HG03354 (cell line): ENCODE measurements around the gene AUTS2.

Experiments used
- ATAC-seq: cut with Tn5 transposase; IDR thresholded peaks from one replicate; pipeline ENCODE4 v1.9.1; 2021; ENCODE audit warnings: mild to moderate bottlenecking; ENCODE audit not compliant: unreplicated experiment, poor library complexity, severe bottlenecking

Gene AUTS2

DNA sequence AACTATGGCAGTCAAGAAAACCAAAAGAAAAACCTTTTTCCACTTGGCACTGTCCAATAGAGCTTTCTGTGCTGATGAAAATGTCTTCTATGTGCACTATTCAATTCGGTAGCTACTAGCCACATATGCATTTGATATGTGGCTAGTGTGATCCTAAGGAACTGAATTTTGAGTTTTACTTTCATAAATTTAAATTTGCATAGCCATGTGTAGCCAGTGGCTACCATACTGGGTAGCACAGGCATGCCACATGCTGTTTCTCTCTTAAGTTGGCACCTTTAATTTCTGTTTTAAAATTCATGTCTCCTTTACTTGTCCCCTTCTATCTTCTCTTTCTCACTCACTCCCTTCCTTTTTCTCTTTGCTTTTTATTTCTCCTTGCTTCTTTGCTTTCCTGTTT, 455.7 kb downstream of the AUTS2 start:
- ATAC-seq: no peak

DNA sequence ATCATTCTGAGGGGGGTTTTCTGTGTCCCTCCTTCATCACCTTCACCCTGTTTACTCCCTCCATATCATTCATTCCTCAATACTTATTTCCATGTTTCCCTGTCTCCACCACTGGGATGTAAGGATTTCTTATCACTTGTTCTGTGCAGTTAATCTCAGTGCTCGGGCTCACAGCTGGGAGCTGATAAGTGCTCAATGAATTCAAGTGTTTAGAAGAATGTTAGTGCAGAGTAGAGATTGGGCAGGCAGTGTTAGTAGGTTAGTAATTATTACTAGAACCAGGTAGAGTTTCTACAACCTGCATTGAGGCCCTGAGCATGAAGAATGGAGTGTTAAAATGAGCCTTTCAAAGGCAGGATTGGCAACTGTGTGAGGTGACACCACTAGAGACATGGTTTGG, 458.1 kb downstream of the AUTS2 start:
- no peak for ATAC-seq

DNA sequence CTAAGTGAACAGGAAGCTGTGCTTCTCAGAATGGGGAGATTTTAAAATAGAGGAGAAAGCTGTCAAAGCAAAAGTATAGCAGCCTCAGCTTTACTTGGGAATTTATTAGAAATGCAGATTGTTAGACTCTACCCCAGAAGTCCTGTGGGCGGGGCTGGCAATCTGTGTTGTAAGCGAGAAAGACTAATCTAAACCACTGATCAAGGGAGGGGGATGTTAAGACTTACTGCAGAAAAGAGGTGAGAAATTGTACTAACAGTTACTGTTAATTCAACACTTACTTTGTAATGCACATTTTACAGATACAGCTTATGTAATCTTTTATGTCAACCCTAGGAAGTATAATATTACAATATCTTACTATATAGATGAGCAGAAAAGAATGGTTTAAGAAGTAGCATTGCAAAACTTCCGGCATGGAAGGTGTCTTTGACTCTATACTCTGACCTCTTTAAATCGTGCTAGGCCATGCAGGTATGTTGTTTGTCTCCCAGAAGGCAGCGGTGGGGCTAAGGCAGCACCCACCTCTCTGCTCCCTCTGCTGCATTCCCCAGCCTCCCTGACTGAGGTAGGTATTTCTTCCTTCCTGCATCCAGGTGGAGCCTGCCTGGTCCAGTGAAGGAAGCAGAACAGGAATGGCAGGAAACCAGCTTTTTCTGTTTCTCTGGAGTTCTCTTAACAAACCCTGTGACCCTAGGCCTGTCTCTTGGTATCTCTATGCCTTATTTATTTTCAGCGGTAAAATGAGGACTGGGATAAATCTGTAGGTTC, 462.2 kb downstream of the AUTS2 start:
- ATAC-seq: no peak

DNA sequence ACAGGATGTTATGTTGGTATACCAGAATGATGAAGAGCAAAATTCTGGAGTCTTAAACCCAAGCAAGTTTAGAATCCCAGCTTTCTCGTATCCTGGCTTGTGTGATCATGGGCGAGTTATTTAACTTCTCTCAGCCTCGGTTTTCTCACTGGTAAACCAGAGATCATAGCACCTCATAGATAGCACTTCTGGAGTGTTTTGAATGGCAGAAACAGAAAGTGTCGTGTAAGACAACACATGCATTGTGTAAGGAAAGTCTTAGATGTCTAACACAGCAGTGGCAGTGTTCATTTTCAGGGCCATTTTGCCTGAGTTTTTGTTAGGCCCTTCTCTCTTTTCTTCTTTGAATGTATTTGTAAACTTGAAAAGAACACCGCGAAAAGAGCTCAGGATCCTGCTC, 465.1 kb downstream of the AUTS2 start:
- ATAC-seq: no peak

DNA sequence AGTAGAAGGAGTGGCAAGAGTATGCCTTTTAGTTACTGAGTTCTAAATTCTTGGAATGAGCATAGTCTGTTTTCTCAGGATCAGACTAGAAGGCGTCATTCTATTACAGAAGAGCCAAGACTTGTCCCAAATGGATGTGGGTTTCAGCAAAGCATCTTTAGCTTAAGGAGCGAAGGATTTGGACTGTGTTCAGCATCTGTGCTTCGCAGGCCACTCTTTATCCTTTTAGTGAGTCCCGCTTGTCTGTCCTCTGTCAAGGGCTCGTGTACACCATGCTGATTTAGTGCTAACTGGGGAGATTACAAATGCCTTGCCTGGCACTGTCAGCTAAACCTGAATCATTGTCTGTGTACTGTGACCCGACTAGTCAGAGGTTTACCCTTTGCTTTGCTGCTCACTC, 465.7 kb downstream of the AUTS2 start:
- ATAC-seq: no peak

DNA sequence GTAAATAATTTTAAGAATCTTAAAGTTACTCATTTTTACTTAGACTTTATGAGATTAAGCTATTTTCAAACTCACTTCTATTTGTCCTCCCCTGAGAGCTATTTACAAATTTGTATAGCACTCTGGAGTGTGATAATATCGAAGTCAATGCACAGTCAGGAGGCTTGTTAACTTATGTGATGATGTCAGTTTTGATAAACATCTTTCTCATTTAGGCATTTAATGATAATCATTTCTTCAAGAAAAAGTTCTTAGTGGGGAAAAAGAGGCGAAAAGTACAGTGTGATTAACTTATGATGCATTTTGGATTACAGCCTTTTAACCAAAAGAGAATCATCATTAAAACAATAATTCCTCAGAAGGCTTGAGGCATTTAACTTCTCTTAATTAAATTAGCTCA, 468.6 kb downstream of the AUTS2 start:
- ATAC-seq: no peak

DNA sequence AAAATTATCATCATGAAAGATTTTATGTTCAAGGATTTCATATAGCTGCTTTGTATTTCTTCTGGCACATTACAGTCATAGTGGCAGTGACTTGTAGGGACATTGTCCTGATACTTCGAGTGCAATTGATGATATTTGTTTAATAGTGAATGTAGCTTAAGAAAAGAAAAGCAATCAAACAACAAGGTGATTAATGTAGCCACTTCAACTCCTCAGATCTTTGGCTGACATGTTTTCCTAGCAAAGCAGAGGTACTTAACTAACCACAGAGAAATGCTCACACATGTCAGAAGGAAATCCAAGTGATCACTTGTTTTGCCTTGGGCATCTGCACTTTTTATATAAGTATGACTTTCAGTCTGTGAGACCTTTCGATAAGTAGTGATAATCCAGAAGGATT, 470.3 kb downstream of the AUTS2 start:
- ATAC-seq: no peak

DNA sequence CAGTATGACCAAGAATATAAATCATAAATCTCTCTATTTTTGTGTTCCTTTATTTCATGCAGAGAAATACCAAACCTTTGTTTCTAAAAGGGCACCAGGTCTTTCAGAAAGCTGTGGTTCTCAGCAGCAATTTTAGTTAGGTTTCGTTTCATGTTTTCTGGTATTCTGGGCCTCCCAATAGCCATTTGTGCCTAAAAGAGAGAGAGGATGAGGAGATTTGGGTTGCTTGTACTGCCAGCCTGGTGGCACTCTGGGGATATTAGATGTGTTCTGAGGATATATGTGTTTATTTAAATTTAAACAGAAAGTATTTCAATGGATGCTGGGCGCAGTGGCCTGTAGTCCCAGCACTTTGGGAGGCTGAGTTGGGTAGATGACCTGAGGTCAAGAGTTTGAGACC, 471.7 kb downstream of the AUTS2 start:
- no peak for ATAC-seq

DNA sequence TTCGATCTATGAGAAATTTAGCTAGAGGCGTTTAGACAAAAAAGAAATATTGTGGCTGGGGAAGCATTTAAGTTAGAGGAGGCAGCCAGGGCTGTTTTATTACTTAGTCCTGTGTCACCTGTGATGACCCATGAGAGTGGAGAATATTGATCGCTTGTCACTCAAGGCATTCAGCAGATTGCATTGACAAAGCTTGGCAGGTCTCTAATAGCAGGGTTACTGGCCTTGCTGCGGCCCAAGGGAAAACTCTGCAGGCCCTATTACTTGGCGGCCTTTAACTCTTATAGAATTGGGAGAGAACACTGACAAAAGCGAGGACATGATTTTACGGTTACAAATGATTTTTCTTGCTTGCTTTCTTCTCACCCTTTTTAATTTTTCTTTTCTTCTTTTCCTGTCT, 473.5 kb downstream of the AUTS2 start:
- ATAC-seq: no peak

DNA sequence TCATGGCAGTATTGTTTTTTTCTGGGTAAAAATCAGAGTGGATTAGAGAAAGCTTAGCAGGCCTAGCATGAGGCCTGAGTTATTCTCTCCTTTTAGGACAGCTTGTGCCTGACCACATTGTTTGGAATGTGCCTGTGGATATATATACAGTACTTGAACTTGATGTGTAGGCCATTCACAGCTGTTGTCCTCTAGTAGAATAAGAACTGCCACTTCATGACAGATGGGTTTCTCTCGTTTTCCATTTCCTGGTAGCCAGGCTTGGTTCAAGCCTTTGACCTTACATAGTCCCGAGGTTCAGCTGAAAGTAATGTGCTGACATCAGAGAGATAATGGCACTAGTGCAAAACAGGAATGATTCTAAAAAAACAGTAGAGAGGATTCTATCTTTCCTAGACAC, 473.9 kb downstream of the AUTS2 start:
- no peak for ATAC-seq

DNA sequence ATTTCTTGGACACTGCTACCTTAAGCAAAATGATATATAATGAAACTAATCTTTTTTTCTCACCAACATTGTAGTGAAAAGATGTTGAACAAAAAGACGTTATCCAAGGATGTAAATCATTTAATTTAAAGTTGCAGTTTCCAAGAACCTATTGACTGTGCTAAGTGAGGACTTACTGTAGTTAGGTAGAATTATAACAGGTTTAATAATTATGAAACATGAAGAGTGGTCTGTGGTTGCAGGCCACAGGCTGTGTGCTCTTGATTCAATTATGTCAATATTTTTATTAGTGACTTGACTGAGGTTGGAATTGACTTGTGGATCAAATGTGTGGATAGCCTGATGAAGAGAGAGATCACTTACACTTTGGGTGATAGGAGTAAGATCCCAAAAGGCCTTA, 478.1 kb downstream of the AUTS2 start:
- no peak for ATAC-seq

DNA sequence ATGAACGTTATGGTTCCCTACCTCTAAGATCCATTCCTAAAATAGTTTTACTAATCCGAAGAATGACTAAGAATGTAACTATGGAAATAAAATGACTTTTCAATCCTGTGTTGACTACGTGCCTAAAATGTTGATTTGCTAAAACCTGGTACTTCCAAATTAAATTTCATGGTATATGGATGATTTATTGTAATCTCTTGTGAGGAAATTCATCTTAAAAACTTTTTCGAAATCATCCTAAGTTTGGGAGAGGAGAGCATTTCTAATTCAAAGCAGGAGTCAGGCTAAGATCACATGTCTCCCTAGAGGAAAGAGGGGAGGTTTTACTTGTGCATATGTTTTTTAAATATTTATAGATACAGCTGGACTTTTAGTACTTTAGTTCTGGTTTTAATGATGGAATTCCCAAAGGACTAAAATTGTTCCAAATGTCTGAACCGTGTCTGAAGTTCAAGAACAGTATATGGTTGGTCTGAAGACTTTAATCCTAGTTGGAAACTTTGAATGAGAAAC, 483.9 kb downstream of the AUTS2 start:
- no peak for ATAC-seq

DNA sequence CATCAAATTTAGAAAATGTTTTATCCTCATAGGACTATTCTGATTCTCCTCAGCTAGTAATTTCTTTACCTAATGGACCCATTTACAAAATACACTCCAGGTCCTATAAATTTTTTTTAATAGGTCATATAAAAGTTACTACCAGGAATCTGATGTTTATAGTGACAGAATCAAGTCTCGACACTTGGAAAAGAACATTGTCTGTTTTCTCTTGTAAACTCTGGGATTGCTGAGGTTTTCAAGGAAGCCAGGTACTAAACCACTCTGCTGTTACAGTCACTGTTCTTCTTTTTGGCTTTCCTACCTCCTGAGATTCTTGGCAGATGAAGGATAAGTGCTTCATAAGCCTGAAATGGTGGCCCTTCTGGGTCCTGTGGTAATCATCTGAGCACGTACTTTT, 493.1 kb downstream of the AUTS2 start:
- ATAC-seq: no peak

DNA sequence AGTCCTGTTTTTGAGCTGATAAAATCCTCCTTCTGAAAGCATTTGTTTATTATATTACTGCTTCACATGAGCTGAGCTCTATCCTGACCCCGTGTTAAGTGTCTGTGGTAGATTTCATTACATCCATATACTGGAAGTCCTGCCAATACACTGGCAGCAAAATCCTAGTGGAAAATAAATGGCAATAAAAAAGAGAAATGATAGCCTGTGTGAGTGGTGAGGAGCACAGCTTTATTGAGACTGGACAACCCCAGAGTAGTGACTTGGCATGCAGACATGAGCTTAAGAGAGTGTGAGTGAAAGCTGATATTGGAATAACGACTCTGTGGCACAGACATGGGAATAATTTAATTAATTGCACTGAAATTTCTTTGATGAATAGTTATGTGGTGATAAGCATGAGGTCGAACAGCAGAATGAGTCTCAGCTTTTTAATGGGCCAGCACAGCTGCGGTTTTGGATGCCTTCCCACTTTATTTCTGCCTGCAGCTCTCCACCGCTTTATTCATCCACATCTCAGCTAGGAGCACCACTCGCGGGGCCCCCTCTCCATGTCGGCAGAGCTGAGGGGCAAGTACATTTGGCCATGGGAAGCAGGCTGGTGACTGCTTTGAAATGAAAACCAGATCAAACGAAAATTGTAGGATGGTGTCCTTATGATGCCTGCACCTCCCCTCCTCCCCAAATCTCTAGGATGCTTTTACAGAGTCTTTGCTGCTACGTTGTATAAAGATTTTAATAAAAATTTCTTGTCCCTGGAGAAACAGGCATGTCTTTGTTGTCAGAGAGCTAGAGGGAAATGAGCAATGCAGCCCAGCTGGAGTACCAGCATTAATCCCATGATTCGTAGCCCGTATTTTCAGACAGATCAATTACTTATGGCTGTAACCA, 494.3 kb downstream of the AUTS2 start:
- no peak for ATAC-seq

DNA sequence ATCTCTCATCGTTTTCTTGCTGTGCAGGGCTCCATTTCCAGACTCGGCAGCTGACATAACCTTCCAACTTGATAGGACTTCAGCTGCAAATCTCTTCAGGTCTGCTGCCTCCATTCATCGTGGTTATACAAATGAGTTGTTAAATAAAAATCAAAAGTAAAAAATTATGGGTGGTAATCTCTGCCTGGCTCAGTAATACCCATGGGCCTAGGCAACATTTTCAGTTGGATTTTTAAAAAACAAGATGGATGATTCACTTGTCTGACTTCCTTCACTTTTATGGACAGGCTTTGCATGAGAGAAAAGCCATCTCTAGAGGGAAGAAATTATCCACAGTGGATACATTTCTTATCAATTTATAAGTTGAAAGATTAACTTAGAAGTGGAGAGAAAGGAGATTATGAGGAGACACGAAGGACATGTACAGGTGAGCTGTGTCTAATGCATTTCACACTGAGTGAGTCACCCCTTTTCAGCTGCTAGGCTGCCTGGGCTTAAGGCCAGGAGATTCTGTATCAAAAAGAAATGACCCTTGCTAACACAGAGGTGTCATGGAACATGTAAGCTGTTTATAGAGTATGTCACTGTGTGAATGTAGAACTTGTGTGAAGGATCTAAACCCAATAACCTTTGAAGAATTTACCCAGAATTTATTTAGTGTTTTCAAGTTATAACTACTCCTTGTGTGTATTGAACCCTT, 495.1 kb downstream of the AUTS2 start:
- ATAC-seq: no peak

DNA sequence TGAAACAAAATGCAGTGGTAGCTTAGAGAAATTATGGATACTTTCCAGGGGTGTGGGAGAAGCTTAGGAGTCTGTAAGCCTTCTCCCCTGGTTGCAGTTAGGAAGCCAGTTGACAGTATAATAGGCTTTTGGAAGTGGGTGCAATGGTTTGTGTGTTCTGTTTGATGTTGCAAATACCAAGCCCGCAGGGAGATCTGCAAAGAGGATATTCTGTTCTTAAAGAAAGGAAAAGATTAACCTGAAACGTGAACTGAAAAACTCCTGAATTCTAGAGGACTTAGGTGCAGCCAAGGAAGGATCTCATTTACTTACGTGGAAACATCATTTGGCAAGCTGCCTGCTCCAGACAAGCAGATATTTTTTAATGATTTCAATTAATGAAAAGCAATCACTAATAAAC, 496.6 kb downstream of the AUTS2 start:
- ATAC-seq: no peak

DNA sequence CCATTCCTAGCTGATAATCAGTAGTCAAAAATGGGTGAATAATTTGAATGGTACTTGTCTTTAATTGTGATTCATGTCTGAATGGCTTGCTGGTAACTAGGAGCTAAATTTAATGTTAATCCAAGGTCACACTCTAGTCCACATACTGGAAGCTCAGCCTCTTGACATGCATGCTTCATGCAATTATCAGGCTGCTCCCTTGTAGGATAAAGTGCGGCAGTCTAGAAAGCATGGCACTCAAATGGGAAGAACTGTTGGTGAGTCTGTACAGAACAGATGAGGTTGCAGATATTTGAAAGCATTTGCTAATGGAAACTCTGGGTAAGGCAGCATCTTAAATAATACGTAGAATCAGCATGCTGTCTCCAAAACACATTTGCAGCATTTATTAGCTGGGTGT, 499.4 kb downstream of the AUTS2 start:
- ATAC-seq: no peak

DNA sequence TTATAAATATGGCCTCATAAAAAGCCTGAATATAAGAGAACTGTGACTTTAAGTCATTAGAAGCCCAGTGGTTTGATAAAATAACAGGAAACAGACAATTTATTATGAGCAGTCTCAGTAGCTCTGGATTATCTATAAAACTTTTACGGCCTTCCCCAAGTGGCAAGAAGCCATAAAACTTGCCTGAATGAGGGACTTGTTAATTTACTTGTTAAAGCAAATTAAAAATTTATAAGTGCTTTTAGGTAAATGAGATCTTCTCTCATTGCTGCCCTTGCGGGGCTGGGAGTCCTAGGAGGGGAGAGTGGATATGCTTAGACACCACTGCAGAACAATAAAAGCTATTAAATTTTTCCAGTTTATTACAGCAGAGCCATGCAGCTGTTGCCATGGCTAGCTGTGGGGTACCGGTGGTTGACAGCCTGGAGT, 499.9 kb downstream of the AUTS2 start:
- ATAC-seq: no peak

DNA sequence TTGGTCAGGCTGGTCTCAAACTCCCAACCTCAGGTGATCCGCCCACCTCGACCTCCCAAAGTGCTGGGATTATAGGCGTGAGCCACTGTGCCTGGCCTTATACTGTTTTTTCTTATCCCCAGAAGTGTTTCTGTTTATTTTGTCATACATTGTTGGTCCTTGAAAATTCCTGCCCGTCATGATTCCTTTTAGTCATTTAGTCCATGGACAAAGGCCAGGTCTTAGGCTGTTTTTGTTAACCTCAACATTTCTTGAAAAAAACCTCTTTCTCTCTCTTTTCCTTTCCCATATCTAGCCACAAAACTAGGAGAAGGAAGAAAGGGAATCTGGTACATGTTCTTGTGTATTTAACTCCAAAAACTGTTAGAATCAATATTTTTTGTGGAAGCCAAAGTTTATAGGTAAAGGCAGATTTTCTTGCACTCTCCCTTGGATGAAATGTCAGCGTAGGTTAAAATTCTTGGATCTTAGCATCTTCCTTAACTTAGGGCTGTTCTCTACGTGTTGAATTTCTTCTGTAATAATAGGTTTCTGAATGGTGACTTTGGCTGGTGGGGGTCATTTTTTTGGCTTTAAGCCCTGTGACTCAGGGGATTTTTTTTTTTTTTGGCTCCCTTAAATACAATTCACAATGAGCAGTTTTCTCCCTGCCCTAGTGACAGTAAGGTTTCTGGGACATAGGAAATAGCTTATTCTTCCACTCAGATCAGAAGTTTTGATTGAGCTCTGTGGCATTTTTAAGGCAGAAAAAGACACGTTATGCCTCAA, 500.8 kb downstream of the AUTS2 start:
- ATAC-seq: no peak

DNA sequence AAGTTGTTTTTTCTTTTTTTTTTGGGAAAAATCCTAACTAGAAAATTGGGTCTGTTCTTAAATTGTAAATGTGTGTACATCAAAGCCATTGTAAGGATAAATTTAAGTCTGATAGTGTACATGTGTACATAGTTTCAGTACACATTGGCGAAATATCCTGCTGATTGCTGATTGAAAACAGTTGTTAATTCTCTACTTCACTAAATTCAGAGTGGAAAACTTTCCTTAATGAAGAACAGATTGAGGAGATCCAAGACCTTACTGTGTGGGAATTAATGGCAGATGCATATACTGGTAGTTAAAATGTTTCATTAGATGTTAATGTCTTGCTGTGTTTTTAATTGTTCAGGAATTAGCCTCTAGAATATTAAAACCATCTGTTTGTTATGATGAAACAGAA, 506.0 kb downstream of the AUTS2 start:
- ATAC-seq: no peak
